NCI-H2029 treated with DMSO at 0.1 percent for 48 hours (cell line): ENCODE results near the gene RUSC2.

ENCODE experiments used
- DNase-seq: peaks from one replicate; lab custom pipeline; 2025; lab: John Stamatoyannopoulos, UW

The RUSC2 gene, protein sequence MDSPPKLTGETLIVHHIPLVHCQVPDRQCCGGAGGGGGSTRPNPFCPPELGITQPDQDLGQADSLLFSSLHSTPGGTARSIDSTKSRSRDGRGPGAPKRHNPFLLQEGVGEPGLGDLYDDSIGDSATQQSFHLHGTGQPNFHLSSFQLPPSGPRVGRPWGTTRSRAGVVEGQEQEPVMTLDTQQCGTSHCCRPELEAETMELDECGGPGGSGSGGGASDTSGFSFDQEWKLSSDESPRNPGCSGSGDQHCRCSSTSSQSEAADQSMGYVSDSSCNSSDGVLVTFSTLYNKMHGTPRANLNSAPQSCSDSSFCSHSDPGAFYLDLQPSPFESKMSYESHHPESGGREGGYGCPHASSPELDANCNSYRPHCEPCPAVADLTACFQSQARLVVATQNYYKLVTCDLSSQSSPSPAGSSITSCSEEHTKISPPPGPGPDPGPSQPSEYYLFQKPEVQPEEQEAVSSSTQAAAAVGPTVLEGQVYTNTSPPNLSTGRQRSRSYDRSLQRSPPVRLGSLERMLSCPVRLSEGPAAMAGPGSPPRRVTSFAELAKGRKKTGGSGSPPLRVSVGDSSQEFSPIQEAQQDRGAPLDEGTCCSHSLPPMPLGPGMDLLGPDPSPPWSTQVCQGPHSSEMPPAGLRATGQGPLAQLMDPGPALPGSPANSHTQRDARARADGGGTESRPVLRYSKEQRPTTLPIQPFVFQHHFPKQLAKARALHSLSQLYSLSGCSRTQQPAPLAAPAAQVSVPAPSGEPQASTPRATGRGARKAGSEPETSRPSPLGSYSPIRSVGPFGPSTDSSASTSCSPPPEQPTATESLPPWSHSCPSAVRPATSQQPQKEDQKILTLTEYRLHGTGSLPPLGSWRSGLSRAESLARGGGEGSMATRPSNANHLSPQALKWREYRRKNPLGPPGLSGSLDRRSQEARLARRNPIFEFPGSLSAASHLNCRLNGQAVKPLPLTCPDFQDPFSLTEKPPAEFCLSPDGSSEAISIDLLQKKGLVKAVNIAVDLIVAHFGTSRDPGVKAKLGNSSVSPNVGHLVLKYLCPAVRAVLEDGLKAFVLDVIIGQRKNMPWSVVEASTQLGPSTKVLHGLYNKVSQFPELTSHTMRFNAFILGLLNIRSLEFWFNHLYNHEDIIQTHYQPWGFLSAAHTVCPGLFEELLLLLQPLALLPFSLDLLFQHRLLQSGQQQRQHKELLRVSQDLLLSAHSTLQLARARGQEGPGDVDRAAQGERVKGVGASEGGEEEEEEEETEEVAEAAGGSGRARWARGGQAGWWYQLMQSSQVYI (N-terminal part only)

DNA sequence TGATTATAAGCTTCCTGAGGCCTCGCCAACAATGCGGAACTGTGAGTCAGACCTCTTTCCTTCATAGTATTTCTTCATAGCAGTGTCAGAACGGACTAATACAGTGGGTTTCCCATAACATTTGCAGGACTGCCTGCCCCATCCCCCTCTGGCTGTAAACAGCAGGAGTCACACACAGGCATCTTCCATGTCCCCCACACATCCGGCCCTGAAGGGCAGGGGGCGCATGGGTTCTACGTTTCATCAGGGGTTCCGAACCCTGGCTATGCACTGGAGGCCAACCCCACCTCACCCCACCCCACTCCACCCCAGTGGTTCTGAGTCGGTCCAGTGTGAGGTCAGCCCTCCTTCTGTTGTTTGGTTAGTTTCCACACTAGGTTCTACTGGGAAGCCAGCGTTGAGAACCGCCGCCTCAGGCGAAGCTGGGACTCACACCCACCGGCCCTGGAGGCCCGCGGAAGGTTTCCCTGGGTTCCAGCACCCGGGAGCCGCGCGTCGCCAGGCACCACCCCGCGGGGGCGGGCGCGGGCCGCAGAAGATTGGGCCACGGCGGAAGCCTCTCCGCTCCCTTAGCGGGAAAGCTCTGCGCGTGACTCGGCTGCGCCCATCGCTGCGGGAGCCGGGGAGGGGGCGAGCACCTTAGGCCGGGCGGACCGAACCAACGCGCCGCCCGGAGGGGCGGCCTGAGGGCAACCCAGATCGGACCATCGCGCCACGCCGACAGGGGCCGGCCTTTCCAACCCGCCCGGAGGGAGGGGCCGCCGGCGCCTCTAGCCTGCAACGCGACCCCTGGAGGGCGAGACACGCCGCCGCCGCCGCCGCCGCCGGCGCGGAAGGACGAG is at the start of gene RUSC2:
Gene RUSC2, plus strand, starts transcription at position 799 of the 842 bp plus-strand sequence. CDS start 56,411 bp downstream, outside the sequence.
- DNase-seq: peak; percentile 56

DNA sequence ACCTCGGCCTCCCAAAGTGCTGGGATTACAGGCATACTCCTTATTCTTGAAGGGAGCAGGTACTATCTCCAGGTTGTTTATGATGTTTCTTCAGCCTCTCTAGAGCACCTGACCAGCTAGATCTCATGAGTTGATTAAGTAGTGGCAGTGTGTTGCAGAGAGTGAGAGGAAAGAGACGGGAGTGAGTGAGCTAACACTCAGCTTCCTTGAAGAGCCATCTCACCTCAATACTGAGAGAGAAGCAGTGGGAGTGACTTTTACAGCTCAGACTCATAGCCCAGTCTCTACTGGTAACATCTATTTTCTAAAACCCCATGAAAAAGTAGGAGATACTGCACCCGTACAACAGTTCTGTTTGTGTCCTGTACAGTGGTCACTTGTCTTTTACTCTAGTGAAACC is 43.9 kb upstream of the RUSC2 start:
- DNase-seq: no peak

DNA sequence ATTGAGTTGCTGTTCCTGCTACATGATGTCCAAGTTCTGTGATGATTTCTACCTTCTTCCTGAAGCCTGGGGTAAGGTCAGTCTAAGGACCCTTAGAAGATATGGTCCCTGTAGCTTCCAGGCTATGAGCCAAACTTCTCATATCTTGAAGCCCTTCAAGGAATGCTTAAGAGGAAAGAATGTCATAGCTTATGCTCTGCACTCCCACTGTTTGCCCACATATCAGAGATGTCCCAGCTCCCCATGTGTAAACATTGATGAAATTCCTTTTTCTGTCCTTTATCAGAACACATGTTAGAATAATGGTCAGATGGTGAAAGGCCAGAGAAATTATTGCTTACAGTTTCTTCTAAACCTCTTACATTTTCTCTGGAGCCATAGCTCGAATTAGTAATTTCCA is 41.4 kb upstream of the RUSC2 start:
- DNase-seq: no peak

DNA sequence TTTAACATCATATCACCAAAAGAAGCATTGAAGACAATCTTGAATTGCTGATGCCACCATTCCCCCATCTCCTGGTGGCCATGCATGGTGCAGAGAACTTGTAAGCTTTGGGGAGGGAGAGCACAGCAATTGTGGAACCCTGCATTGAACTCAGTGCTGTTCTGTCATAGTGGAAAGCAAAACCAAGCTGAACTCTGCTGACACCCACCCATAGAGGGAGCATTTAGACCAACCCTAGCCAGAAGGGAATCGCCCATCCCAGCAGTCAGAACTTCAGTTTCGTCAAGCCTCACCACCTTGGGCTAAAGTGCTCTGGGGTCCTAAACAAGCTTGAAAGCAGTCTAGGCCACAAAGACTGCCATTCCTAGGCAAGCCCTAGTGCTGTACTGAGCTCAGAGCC is 37.4 kb upstream of the RUSC2 start:
- no peak for DNase-seq

DNA sequence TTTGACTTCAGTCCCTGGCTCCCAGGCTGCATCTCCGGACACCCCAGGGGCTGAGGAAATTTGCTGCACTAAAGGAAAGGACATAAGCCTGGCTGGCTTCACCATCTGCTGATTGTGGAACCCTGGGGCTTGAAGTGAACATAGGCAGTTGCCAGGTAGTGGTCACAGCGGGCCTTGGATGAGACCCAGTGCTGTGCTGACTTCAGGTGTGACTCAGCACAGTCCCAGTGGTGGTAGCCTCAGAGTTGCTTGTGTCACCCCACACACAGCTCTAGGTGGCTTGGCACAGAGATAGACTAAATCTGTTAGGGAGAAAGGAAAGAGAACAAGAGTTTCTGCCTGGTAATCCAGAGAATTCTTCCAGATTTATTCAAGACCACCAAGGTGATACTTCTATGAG is 36.1 kb upstream of the RUSC2 start:
- no peak for DNase-seq

DNA sequence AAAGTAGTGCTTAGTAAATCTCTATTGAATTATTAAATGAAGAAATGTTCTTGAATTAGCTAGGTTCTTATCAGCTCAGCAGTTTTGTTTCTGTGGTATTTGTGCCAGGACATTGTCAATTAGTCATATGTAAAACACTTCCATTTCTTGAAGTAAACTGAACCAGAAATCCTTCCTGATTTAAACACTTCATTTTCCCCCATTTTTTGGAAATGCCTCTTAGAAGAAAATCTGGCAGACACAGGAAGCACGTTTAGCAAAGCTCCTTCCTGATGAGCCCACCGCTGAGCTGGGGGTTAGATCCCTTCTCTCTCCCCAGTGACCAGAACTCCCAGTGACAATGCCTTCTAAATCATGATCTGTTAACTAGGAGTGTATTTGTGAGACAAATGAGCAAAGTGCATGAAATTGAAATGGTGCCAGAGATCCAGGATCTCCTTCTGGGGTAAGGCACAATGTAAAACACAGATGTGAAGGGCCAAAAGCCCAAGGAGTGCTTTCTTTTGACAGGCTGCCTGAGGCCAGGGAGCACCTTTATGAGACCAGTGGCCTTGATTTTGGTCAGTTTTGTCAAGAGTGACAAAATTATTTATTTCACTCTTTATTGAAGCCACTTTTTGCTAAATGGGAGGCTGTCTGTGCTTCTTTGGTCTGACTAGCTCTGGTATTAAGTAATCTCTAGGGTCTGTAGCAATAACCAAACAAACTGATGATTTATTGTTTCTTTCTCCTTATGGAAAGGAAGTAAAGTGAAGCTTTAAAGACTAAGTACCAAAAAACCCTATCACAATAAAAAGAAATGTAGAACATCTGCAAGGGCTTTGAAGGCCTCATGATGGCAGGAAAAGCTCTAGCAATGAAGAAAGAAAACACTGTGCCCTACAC is 25.5 kb upstream of the RUSC2 start:
- no peak for DNase-seq

DNA sequence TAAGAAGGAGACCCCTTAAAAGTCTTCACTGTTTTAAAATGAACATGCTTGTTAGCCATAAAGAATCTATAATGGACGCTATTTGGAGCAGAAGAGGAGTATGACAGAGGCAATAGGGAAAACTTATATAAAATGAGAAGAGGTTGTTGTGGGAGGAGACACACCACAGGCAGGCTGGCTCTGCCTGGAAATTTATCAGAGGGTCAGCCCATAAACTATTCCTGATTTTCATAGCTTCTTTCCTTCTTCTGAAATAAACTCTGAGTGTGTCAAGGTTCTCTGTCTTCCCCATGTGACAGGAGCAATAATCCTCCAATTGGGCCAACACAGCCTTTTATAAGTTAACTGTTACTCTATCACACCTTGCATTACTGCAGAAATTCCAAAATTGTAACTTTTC is 19.6 kb upstream of the RUSC2 start:
- DNase-seq: no peak

DNA sequence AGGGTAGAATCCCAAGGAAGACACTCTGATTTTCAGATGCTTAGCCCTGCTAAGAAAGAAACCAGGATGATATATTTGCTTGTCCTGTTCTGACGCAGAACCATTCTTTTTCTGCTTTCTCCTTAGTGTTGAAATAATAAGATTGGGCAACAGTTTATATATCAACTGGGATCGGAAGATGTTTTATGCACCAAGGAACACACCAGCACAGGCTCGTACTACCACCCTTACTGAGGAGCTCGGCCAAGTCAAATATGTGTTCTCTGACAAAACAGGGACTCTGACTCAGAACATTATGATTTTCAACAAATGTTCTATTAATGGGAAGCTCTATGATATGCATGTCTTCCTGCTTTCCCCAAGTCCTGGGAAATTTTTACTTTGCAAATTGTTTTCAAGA is 19.0 kb upstream of the RUSC2 start:
- DNase-seq: no peak

DNA sequence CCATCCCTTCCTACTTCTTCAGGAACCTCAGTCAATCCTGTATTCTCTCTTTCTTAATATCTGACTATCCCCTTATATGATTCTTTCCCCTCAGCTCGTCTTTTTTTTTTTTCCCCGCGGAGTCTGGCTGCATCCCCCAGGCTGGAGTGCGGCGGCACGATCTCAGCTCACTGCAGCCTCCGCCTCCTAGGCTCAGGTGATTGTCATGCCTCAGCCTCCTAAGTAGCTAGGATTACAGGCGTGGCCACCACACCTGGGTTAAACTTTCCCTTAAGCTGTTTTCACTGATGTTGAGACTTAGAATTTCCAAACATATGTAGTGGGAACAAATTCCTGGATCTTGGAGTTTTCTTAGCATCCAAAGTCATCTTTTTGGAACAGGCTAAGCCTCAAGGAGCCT is 13.3 kb upstream of the RUSC2 start:
- DNase-seq: no peak

DNA sequence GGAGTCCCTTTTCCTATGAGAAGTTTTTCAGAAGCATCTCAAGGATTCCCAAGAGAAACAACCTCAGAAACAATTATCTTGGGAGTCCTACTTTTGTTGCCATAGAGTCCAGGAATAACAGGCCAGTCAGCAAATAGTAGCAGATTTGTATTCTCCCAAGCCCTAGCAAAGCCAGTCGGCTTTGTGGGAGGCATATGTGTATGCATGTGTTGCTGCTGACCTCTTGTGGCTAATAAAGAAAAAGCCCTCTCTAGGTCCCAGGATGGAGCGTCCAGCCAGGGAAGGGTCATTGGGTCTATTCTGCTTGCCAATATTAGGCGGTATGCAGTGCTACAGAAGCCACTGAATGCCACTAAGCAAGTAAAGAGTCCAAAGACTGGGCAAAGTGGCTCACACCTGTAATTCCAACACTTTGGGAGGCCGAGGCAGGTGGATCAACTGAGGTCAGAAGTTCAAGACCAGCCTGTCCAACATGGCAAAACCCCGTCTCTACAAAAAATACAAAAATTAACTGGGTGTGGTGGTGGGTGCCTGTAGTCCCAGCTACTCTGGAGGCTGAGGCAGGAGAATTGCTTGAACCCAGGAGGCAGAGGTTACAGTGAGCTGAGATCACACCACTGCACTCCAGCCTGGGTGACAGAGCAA is 12.6 kb upstream of the RUSC2 start:
- peak; percentile 63 for DNase-seq

DNA sequence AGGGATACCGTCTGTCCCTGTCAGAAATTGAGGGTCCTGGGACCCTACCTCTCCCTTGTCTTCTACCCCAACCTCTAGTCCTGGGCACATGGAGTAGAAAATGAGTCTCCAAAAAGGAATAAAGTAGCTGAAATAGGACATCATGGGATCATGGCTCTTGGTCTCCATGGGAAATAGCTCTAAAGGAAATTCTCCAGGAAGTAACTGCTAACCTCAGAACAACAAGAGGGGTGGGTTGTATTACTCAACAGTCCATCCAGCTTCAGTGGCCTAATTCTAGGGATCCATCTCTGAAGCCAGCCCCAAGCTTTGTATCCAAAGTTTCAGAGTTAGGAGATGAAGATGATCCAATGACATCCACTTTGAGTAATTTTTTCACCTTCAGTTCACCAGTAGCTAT is 11.0 kb upstream of the RUSC2 start:
- DNase-seq: no peak

DNA sequence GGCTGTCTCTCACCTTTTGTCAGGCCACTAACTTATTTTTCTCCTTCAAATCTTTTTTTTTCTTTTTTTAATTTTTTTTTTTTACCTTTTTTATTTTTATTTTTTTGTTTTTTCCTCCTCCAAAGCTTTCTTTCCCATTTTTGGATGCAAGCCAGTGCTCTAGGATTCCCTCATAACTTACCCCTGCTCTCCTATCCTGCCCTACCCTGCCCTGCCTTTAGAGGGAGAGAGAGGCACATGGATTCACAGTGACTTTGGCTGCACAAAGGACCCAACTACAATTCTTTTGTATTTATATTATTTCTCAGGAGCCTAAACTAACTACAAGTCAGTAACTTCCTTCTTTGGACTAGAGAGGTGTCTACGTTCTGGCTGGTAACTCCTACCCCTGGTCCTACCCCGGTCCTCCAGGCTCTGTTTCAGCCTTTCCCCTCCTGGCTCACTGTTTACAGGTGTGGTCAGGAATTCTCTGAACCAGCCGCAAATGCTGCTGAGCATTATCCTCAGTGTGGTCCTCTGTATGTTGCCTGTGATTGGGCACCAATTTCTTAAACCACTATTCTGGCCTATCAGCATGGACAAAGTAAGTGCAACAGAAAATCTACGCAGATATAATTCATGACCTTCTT is 8.4 kb upstream of the RUSC2 start:
- peak; percentile 10 for DNase-seq

DNA sequence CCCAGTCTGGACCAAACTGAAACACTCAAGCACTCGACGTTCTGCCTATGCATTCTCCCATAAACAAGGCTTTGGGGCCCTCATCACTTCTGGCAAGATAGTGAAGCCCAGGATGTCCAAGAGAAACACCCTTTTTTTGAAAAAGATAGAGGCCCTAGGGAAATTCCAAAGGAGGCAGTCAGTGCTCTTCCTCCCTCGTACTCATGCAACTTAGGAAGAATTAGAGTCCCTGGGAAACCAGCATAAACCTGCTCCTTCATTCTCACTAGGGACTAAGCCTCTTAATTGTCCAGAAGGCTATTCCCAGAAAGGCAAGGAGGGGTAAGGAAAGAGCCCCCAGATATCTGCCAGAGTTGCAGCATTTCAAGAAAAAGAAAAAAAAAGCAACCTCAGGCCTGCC is 7.8 kb upstream of the RUSC2 start:
- DNase-seq: no peak

DNA sequence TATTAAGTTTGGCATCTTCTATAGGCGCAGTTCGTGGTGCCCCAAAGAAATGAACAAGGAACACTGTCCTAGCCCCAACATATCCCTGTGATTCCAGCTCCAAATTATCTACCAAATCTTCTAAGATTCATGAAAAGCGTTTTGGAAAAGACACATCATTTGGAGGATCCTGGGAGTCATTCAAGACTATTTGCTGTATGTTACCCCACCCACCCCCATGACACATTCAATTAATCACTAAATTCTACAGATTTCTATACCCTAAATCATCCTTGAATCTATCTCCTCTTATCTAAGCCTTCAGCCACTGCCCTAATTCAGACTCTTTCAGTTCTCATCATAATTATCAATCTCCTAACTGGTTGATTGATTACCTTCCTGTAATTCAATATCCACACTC is 5.5 kb upstream of the RUSC2 start:
- no peak for DNase-seq

DNA sequence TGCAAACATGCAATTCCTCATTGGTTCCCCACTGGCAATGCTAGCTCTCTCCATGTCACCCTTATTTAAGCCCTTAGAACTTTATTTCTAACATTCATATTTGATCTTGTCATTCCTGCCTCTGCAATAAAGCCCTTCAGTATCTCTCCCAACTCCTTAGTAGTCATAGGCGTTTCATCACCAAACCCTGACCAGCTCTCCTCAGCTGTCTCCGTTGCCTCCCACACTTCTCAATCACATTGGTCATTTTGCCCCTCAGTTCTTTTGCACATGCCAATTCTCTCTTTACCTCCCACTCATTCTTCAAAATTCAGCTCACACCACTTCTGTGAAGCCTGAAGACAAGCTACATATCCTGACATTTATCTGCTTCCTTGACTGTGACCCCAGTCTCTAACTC is 2.8 kb upstream of the RUSC2 start:
- no peak for DNase-seq

DNA sequence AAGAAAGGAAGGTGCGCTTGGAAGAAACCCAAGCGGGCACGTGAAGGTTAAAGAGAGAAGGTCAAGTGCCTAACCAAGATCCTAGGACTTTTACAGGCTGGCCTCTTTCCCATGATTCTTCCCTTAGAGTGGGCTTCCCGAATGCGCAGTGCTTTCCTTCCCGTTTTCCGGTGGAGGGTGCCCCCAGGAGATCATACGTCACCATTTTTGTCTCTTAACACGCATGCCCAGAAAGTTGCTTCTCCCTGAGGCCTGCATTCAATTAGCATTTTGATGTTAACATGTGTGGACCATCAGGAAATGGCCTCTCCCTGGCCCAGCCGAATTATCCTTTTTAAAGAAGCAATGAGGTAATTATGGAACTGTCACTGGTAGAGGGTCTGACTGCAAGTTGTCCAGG is 1.9 kb upstream of the RUSC2 start:
- DNase-seq: no peak

DNA sequence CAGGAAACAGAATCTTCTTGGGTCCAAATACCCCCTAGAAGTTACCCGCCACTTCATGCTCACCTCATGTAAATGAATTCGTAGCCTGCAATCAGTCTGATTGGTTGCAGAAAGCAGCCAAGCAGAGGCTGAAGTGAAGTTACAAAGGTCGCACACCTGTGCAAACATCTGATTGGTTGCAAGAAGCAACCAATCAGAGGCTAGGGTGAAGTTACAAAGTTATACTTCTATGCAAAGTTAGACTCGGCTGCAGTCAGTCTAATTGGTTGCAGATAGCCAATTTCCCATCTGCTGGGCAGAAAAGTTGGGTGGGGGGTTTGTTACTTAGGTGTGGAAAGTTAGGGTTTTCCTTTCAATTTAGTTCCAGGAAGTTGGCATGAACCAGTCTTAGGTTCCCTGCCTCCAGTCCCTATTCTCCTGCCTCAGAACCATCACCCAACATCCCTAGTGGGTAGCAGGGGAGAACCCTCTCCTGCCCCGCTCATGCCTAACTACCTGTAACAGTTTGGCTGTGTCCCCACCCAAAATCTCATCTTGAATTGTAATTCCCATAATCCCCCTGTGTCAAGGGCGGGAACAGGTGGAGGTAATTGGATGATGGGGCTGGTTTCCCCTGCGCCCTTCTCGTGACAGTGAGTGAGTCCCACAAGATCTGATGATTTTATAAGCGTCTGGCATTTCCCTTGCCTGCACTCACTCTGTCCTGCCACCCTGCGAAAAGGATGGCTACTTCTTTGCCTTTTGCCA is 1.2 kb upstream of the RUSC2 start:
- DNase-seq: peak; percentile 20

DNA sequence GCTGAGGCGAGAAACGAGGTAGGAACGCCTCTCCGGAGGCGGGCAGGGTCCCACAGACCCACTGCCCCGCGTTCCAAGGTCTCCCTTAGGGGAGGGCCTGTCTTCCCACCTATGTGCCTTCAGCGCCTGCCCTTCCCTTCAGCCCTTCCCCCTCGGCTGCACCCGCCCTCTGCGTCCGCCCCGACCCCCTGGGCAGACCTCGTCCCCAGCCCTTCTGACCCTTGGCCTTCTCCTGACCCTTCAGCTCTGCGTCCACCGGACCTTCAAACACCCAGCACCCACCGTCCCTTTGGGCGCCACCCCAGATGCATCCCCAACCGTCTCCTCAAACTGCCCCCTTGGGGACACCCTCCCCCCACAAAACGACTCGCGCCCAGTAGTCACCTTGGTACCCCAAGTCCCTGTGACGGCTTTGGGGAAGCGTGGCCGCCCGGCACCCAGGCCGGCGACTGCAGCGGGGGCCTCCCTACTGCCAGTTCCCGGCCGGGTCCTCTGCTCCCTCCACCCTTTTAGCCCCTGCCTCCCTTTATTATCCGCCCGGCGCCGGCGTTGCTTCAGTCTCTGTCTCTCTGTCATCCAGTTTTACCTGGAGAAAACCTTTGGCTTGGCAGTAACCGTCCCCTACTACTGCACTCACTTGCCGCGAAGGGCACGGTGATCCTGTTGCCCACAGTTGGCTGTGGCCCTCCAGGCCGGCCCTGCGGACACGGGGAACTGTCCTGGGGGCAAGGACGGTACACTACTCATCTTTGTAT is 421 bp downstream of the RUSC2 start:
- no peak for DNase-seq
